Measurements from ENCODE around the gene MIF4GD.
"Not testable (repeated sequence)": the region's sequence is repeated elsewhere in the genome, so short reads cannot be mapped to it uniquely, and the experiment has no call there.

The MIF4GD gene

GRCh38 chr17:75288359-75288758 lies 17.3 kb upstream of the MIF4GD start:
- no peak for DNase-seq (ENCODE audit: low read depth)

- DNase-seq (ENCODE audit: low read depth) = no peak
These were observed 16.2 kb upstream of the MIF4GD start for GRCh38 chr17:75287221-75287620.

GRCh38 chr17:75285123-75285522 lies 14.1 kb upstream of the MIF4GD start:
- no peak for DNase-seq (ENCODE audit: low read depth)

- DNase-seq (ENCODE audit: low read depth) = not testable (repeated sequence)
These were observed 9.2 kb upstream of the MIF4GD start for GRCh38 chr17:75280189-75280588.

GRCh38 chr17:75277664-75278071 lies 6.6 kb upstream of the MIF4GD start:
- DNase-seq (ENCODE audit: low read depth) = no peak

GRCh38 chr17:75273977-75274708 lies 3.1 kb upstream of the MIF4GD start:
- DNase-seq (ENCODE audit: low read depth) = no peak

- DNase-seq (ENCODE audit: low read depth) = no peak
These were observed 1.8 kb upstream of the MIF4GD start for GRCh38 chr17:75272848-75273184.

GRCh38 chr17:75271955-75272847 lies 1.2 kb upstream of the MIF4GD start:
- no peak for DNase-seq (ENCODE audit: low read depth)

GRCh38 chr17:75271233-75271954 lies 363 bp upstream of the MIF4GD start:
- DNase-seq (ENCODE audit: low read depth) = peak; percentile 80

GRCh38 chr17:75270218-75270965 lies 639 bp downstream of the MIF4GD start:
- DNase-seq (ENCODE audit: low read depth) = peak; percentile 43

- no peak for DNase-seq (ENCODE audit: low read depth)
These were observed 1.2 kb downstream of the MIF4GD start for GRCh38 chr17:75269844-75270217.

GRCh38 chr17:75267411-75268232 lies 3.4 kb downstream of the MIF4GD start:
- no peak for DNase-seq (ENCODE audit: low read depth)

GRCh38 chr17:75267153-75267410 lies 3.9 kb downstream of the MIF4GD start:
- DNase-seq (ENCODE audit: low read depth) = no peak

GRCh38 chr17:75266316-75267152 lies 4.5 kb downstream of the MIF4GD start:
- DNase-seq (ENCODE audit: low read depth) = no peak

GRCh38 chr17:75265614-75266315 lies 5.3 kb downstream of the MIF4GD start:
- no peak for DNase-seq (ENCODE audit: low read depth)

GRCh38 chr17:75263055-75263454 lies 8.0 kb downstream of the MIF4GD start:
- no peak for DNase-seq (ENCODE audit: low read depth)

- DNase-seq (ENCODE audit: low read depth) = no peak
These were observed 8.9 kb downstream of the MIF4GD start for GRCh38 chr17:75262112-75262606.

GRCh38 chr17:75261336-75262111 lies 9.5 kb downstream of the MIF4GD start, which contains the start of the genes GGA3 and MRPS7:
TSS of gene GGA3 (minus strand) at chr17:75261606. CDS start at chr17:75261587, 19 bp downstream.
TSS of gene MRPS7 (plus strand) at chr17:75261879. CDS start at chr17:75261901, 22 bp downstream.
- peak; percentile 90 for DNase-seq (ENCODE audit: low read depth)

Data from stimulated activated CD8-positive, alpha-beta memory T cell treated with anti-CD3 and anti-CD28 coated beads, Interleukin-4, amount 100 ng/mL, for 24 hours (primary cell).